DND-41 (cell line): ENCODE results near the gene RTN4RL1.

Experiments used
- ATAC-seq: fragments of 200-7000 bp; cut with Tn5 transposase; 3 replicates; pipeline ENCODE4 v1.9.1; 2021; ENCODE audit warnings: low read depth; ENCODE audit not compliant: insufficient read depth
- DNase-seq: peaks from one replicate; pipeline ENCODE4 v3.0.0-alpha.2; 2020
- H2AFZ ChIP-seq: 2 replicates; pipeline ENCODE4 v1.6.0; 2012; ENCODE audit warnings: low read depth, low read length
- H3K27ac ChIP-seq: 2 replicates; pipeline ENCODE4 v1.5.1; 2012; ENCODE audit warnings: low read length, inconsistent platforms
- H3K27me3 ChIP-seq: fragments of 200-600 bp; sonication (generic); 2 replicates; pipeline ENCODE4 v1.6.0; 2012; ENCODE audit warnings: low read length, mild to moderate bottlenecking, inconsistent platforms; ENCODE audit not compliant: insufficient read depth, poor library complexity
- H3K36me3 ChIP-seq: 2 replicates; pipeline ENCODE4 v1.5.1; 2012; ENCODE audit warnings: low read length, inconsistent platforms; ENCODE audit not compliant: insufficient read depth
- H3K4me1 ChIP-seq: 2 replicates; pipeline ENCODE4 v1.5.1; 2012; ENCODE audit warnings: mild to moderate bottlenecking, low read length; ENCODE audit not compliant: insufficient read depth
- H3K4me2 ChIP-seq: 2 replicates; pipeline ENCODE4 v1.6.0; 2012; ENCODE audit warnings: mild to moderate bottlenecking, moderate library complexity, low read length, inconsistent platforms; ENCODE audit not compliant: insufficient read depth
- H3K4me3 ChIP-seq, 2 experiments: fragments of 200-600 bp in 1 of 2; shearing (Covaris generic) in 1 of 2; 2 replicates each; pipeline ENCODE4 v1.5.1; 2012 to 2016; ENCODE audit warnings: inconsistent platforms in 2 of 2, low read length in 2 of 2, mild to moderate bottlenecking in 2 of 2, low read depth in 1 of 2, moderate library complexity in 1 of 2
- H3K79me2 ChIP-seq: 2 replicates; pipeline ENCODE4 v1.6.0; 2012; ENCODE audit warnings: low read length, inconsistent platforms; ENCODE audit not compliant: insufficient read depth
- H3K9ac ChIP-seq: 2 replicates; pipeline ENCODE4 v1.6.0; 2012; ENCODE audit warnings: low read depth, mild to moderate bottlenecking, inconsistent platforms, low read length, moderate library complexity
- H3K9me3 ChIP-seq: 2 replicates; pipeline ENCODE4 v1.5.1; 2012; ENCODE audit warnings: low read length, moderate library complexity, mild to moderate bottlenecking, inconsistent platforms; ENCODE audit not compliant: insufficient read depth, severe bottlenecking
- H4K20me1 ChIP-seq: 2 replicates; pipeline ENCODE4 v1.6.0; 2012; ENCODE audit warnings: low read length; ENCODE audit not compliant: insufficient read depth
- CTCF ChIP-seq: IDR thresholded peaks from 2 replicates; pipeline ENCODE4 v1.5.1; 2012; ENCODE audit warnings: borderline replicate concordance, low read length, moderate library complexity, mild to moderate bottlenecking; ENCODE audit not compliant: poor library complexity, severe bottlenecking; ENCODE audit errors: extremely low read depth
- EZH2 ChIP-seq: IDR thresholded peaks from 3 replicates; pipeline ENCODE4 v1.6.1; 2012; ENCODE audit warnings: borderline replicate concordance, low read depth, mild to moderate bottlenecking, moderate library complexity, low read length, inconsistent platforms; ENCODE audit not compliant: severe bottlenecking

The RTN4RL1 gene

GRCh38 chr17:2044263-2044894, 19.2 kb upstream of the RTN4RL1 start:
- H3K36me3 ChIP-seq: peaks cover 41% of the 10 kb centered on the region
- no peak overlapping the region for H3K9ac ChIP-seq
- H3K4me1 ChIP-seq: peaks cover 30% of the 10 kb centered on the region
- ATAC-seq (no peak), DNase-seq (no peak)
- no peak for TF ChIP-seq EZH2
- no peak for TF ChIP-seq CTCF
- no peaks in the 10 kb centered on the region for H3K27me3 ChIP-seq
- H3K4me2 ChIP-seq: no peak overlapping the region
- no peak overlapping the region for H3K27ac ChIP-seq
- peaks cover 18% of the 10 kb centered on the region for H3K79me2 ChIP-seq
- H3K4me3 ChIP-seq: no peak overlapping the region
- peaks cover 8% of the 10 kb centered on the region; the same call in 1 of the 2 replicates for H4K20me1 ChIP-seq
- no peak overlapping the region for H2AFZ ChIP-seq
- H3K9me3 ChIP-seq: no peaks in the 10 kb centered on the region

GRCh38 chr17:2043785-2044184, 18.7 kb upstream of the RTN4RL1 start:
- no peak for DNase-seq
- H3K9ac ChIP-seq: no peak overlapping the region
- no peaks in the 10 kb centered on the region for H3K9me3 ChIP-seq
- no peak overlapping the region for H3K4me3 ChIP-seq
- no peak overlapping the region for H2AFZ ChIP-seq
- ATAC-seq: no peak
- H3K27me3 ChIP-seq: no peaks in the 10 kb centered on the region
- TF ChIP-seq CTCF: no peak
- TF ChIP-seq EZH2: no peak
- peaks cover 24% of the 10 kb centered on the region for H3K4me1 ChIP-seq
- no peak overlapping the region for H3K27ac ChIP-seq
- H4K20me1 ChIP-seq: peaks cover 8% of the 10 kb centered on the region; the same call in 1 of the 2 replicates
- H3K36me3 ChIP-seq: peaks cover 41% of the 10 kb centered on the region
- H3K79me2 ChIP-seq: peaks cover 18% of the 10 kb centered on the region
- 0 out of 2 replicates have a peak overlapping the region, but pooled peaks have one; percentile 93 for H3K4me2 ChIP-seq

- no peak overlapping the region for H2AFZ ChIP-seq
- H3K9me3 ChIP-seq: no peaks in the 10 kb centered on the region
- peaks cover 48% of the 10 kb centered on the region for H3K36me3 ChIP-seq
- peak overlapping the region; percentile 94 for H3K27ac ChIP-seq
- peaks cover 21% of the 10 kb centered on the region for H3K4me1 ChIP-seq
- no peak for ATAC-seq
- DNase-seq: no peak
- H3K79me2 ChIP-seq: peaks cover 18% of the 10 kb centered on the region
- peak overlapping the region; percentile 93 for H3K4me2 ChIP-seq
- TF ChIP-seq EZH2: no peak
- TF ChIP-seq CTCF: peak; percentile 6
- no peaks in the 10 kb centered on the region for H3K27me3 ChIP-seq
- peak overlapping the region; percentile 75 for H3K9ac ChIP-seq
- peaks cover 8% of the 10 kb centered on the region; the same call in 1 of the 2 replicates for H4K20me1 ChIP-seq
- H3K4me3 ChIP-seq: peak overlapping the region; percentile 74 to 92; a peak in 3 of 4 replicates
Measured at GRCh38 chr17:2042933-2043332, 17.8 kb upstream of the RTN4RL1 start.
